ENCODE results near the gene LRRC9.
"Not testable (repeated sequence)": the region's sequence is repeated elsewhere in the genome, so short reads cannot be mapped to it uniquely, and the experiment has no call there.

The LRRC9 gene

DNA sequence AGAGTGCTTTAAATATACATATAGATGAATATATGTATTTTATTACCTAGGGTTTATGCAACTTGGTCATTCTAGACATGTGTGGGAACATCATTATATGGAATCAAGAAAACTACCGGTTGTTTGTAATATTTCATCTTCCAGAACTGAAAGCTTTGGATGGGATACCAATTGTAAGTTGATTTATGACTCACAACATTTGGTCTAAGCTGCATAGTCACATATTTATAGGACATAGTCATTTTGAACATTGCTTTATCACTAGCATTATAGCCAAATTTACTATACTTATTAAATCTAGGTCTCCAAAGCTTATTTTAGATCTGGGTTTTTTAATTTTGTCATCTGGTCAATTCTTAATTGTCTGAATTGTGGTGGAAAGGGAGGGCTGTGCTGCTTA is 88.1 kb downstream of the LRRC9 start:
- no peak overlapping the region for H2BK120ac ChIP-seq (ENCODE audit: low read depth, low read length)
- H3K56ac ChIP-seq (ENCODE audit: low read length): no peak overlapping the region
- H3K23ac ChIP-seq (ENCODE audit: low read length): no peak overlapping the region
- H3K4me1 ChIP-seq (ENCODE audit: control insufficient read depth, low read depth, low read length): no peaks in the 10 kb centered on the region
- H3K36me3 ChIP-seq (ENCODE audit: control insufficient read depth, insufficient read depth, low read length): no peaks in the 10 kb centered on the region
- DNase-seq: no peak
- H2BK15ac ChIP-seq (replicated peaks; ENCODE audit: low read depth): no peak overlapping the region
- no peak overlapping the region for H3K4me3 ChIP-seq (ENCODE audit: low read length)
- no peak overlapping the region for H4K8ac ChIP-seq (ENCODE audit: low read depth, low read length)
- H3K18ac ChIP-seq (ENCODE audit: low read length): no peak overlapping the region
- H4K5ac ChIP-seq (ENCODE audit: low read length): no peak overlapping the region
- no peak overlapping the region for H2AK5ac ChIP-seq (ENCODE audit: low read length)
- no peak overlapping the region for H3K27ac ChIP-seq (ENCODE audit: low read depth, low read length)
- no peaks in the 10 kb centered on the region for H3K27me3 ChIP-seq (ENCODE audit: insufficient read depth, low read length, poor library complexity)
- no peak overlapping the region for H3K4me2 ChIP-seq (ENCODE audit: low read length)
- no peak overlapping the region for H2BK5ac ChIP-seq (ENCODE audit: low read length)
- no peak overlapping the region for H3K9ac ChIP-seq (ENCODE audit: low read length)
- no peaks in the 10 kb centered on the region for H3K79me2 ChIP-seq (ENCODE audit: control insufficient read depth, insufficient read depth, low read length)
- H3K79me1 ChIP-seq (ENCODE audit: low read length): no peaks in the 10 kb centered on the region
- no CpG with 5 or more reads among the region's 1 CpG for WGBS (ENCODE audit: extremely low coverage, insufficient coverage, low lambda C conversion rate)
- no peak overlapping the region for H3K4ac ChIP-seq (ENCODE audit: low read depth, low read length)

DNA sequence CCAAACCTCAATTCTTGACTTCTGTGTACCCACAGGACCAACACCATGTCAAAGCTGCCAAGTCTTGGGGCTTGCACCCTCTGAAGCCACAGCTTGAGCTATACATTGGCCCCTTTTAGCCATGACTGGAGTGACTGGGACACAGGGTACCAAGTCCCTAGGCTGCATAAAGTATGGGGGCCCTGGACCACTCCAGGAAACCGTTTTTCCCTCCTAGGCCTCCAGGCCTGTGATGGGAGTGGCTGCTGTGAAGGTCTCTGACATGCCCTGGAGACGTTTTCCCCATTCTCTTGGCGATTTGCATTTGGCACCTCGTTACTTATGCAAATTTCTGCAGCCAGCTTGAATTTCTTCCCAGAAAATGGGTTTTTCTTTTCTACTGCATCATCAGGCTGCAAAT is 90.3 kb downstream of the LRRC9 start:
- H3K27ac ChIP-seq (ENCODE audit: low read depth, low read length); H3K4me2 ChIP-seq (ENCODE audit: low read length); H2BK5ac ChIP-seq (ENCODE audit: low read length); H3K23ac ChIP-seq (ENCODE audit: low read length); H4K8ac ChIP-seq (ENCODE audit: low read depth, low read length); H3K27me3 ChIP-seq (ENCODE audit: insufficient read depth, low read length, poor library complexity); H3K36me3 ChIP-seq (ENCODE audit: control insufficient read depth, insufficient read depth, low read length); H4K5ac ChIP-seq (ENCODE audit: low read length); H2BK15ac ChIP-seq (replicated peaks; ENCODE audit: low read depth); H2BK120ac ChIP-seq (ENCODE audit: low read depth, low read length); H3K4me1 ChIP-seq (ENCODE audit: control insufficient read depth, low read depth, low read length); H2AK5ac ChIP-seq (ENCODE audit: low read length); H3K4ac ChIP-seq (ENCODE audit: low read depth, low read length); H3K18ac ChIP-seq (ENCODE audit: low read length); H3K79me1 ChIP-seq (ENCODE audit: low read length); DNase-seq; H3K9ac ChIP-seq (ENCODE audit: low read length); H3K79me2 ChIP-seq (ENCODE audit: control insufficient read depth, insufficient read depth, low read length); H3K4me3 ChIP-seq (ENCODE audit: low read length); H3K56ac ChIP-seq (ENCODE audit: low read length): not testable (repeated sequence)
- no CpG with 5 or more reads among the region's 4 CpGs for WGBS (ENCODE audit: extremely low coverage, insufficient coverage, low lambda C conversion rate)

DNA sequence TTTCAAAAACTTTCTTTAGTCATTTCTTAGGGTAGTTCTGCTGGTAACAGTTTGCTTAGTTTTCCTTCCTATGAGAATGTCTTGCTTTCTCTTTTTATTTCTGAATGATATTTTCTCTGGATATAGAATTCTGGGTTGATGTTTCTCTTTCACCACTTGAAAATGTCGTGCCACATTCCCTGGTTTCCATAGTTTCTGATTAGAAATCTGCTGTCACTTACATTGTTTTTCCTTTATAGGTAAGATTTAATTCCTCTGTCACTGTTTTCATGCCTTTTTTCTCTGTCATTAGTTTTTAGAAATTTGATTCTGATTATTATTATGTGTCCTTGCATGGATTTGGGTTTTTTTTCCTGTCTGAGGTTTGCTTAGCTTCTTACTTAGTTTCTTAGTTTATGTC is 94.5 kb downstream of the LRRC9 start:
- H3K79me1 ChIP-seq (ENCODE audit: low read length): no peaks in the 10 kb centered on the region
- no peak overlapping the region for H2BK15ac ChIP-seq (replicated peaks; ENCODE audit: low read depth)
- H2AK5ac ChIP-seq (ENCODE audit: low read length): no peak overlapping the region
- no peak overlapping the region for H2BK120ac ChIP-seq (ENCODE audit: low read depth, low read length)
- H3K56ac ChIP-seq (ENCODE audit: low read length): no peak overlapping the region
- no peak overlapping the region for H3K4ac ChIP-seq (ENCODE audit: low read depth, low read length)
- no peak overlapping the region for H3K18ac ChIP-seq (ENCODE audit: low read length)
- no peaks in the 10 kb centered on the region for H3K36me3 ChIP-seq (ENCODE audit: control insufficient read depth, insufficient read depth, low read length)
- no peaks in the 10 kb centered on the region for H3K79me2 ChIP-seq (ENCODE audit: control insufficient read depth, insufficient read depth, low read length)
- no peak overlapping the region for H4K8ac ChIP-seq (ENCODE audit: low read depth, low read length)
- no peak overlapping the region for H3K23ac ChIP-seq (ENCODE audit: low read length)
- no peak overlapping the region for H3K4me2 ChIP-seq (ENCODE audit: low read length)
- DNase-seq: no peak
- H2BK5ac ChIP-seq (ENCODE audit: low read length): no peak overlapping the region
- WGBS (ENCODE audit: extremely low coverage, insufficient coverage, low lambda C conversion rate): no CpG with 5 or more reads among the region's 1 CpG
- no peak overlapping the region for H3K27ac ChIP-seq (ENCODE audit: low read depth, low read length)
- H3K27me3 ChIP-seq (ENCODE audit: insufficient read depth, low read length, poor library complexity): no peaks in the 10 kb centered on the region
- H3K9ac ChIP-seq (ENCODE audit: low read length): no peak overlapping the region
- no peaks in the 10 kb centered on the region for H3K4me1 ChIP-seq (ENCODE audit: control insufficient read depth, low read depth, low read length)
- no peak overlapping the region for H4K5ac ChIP-seq (ENCODE audit: low read length)
- no peak overlapping the region for H3K4me3 ChIP-seq (ENCODE audit: low read length)

DNA sequence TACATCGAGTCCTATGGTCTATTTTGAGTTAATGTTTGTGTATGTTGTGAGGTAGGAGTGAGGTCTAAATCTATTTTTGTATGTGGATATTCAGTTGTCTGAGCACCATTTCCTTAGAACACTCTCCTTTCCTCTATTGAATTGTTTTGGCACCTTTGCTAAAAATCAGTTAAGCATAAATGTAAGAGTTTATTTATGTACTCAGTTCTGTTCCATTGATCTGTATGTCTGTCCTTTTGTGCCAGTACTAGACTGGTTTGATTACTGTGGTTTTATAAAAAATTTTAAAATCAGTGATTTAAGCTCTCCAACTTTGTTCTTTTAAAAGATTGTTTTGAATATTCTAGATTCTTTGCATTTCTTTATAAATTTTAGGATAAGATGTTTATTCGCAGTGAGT is 101.7 kb downstream of the LRRC9 start:
- Histone ChIP-seq H3K4me3 (ENCODE audit: low read length) (no peak overlapping the region), H3K4ac (ENCODE audit: low read depth, low read length) (no peak overlapping the region), H3K79me2 (ENCODE audit: control insufficient read depth, insufficient read depth, low read length) (no peaks in the 10 kb centered on the region), H4K8ac (ENCODE audit: low read depth, low read length) (no peak overlapping the region), H3K4me1 (ENCODE audit: control insufficient read depth, low read depth, low read length) (no peaks in the 10 kb centered on the region), H3K36me3 (ENCODE audit: control insufficient read depth, insufficient read depth, low read length) (no peaks in the 10 kb centered on the region), H3K79me1 (ENCODE audit: low read length) (no peaks in the 10 kb centered on the region), H3K18ac (ENCODE audit: low read length) (no peak overlapping the region), H3K4me2 (ENCODE audit: low read length) (no peak overlapping the region), H3K27me3 (ENCODE audit: insufficient read depth, low read length, poor library complexity) (no peaks in the 10 kb centered on the region), H3K23ac (ENCODE audit: low read length) (no peak overlapping the region), H3K9ac (ENCODE audit: low read length) (no peak overlapping the region), H2BK5ac (ENCODE audit: low read length) (no peak overlapping the region), H2BK120ac (ENCODE audit: low read depth, low read length) (no peak overlapping the region), H2AK5ac (ENCODE audit: low read length) (no peak overlapping the region), H2BK15ac (replicated peaks; ENCODE audit: low read depth) (no peak overlapping the region), H4K5ac (ENCODE audit: low read length) (no peak overlapping the region), H3K27ac (ENCODE audit: low read depth, low read length) (no peak overlapping the region), H3K56ac (ENCODE audit: low read length) (no peak overlapping the region)
- no peak for DNase-seq
- WGBS (ENCODE audit: extremely low coverage, insufficient coverage, low lambda C conversion rate): no CpG with 5 or more reads among the region's 2 CpGs

DNA sequence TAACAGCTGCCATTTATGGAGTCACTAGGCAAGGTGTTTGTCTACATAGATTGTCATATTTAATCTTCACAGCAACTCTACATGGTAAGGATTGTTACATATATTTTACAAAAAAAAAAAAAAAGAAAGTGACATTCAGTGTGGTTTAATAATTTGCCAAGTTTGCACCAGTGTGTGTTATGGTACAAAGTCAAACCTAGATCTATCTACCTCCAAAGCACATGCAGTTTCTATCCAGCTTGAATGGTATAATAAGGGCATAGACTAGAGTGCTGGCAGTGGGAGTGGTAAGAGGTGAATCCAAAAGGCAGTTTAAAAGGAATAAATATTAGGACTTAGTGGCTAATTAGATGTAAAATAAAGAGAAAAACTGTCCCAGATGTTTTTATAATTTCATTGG is 105.6 kb downstream of the LRRC9 start:
- Histone ChIP-seq H3K4me1 (ENCODE audit: control insufficient read depth, low read depth, low read length) (no peaks in the 10 kb centered on the region), H2BK5ac (ENCODE audit: low read length) (no peak overlapping the region), H3K4ac (ENCODE audit: low read depth, low read length) (no peak overlapping the region), H3K4me3 (ENCODE audit: low read length) (no peak overlapping the region), H3K9ac (ENCODE audit: low read length) (no peak overlapping the region), H3K79me1 (ENCODE audit: low read length) (no peaks in the 10 kb centered on the region), H4K5ac (ENCODE audit: low read length) (no peak overlapping the region), H3K36me3 (ENCODE audit: control insufficient read depth, insufficient read depth, low read length) (no peaks in the 10 kb centered on the region), H3K27ac (ENCODE audit: low read depth, low read length) (no peak overlapping the region), H3K23ac (ENCODE audit: low read length) (no peak overlapping the region), H3K18ac (ENCODE audit: low read length) (no peak overlapping the region), H2AK5ac (ENCODE audit: low read length) (no peak overlapping the region), H3K4me2 (ENCODE audit: low read length) (no peak overlapping the region), H2BK120ac (ENCODE audit: low read depth, low read length) (no peak overlapping the region), H3K56ac (ENCODE audit: low read length) (no peak overlapping the region), H3K79me2 (ENCODE audit: control insufficient read depth, insufficient read depth, low read length) (no peaks in the 10 kb centered on the region), H2BK15ac (replicated peaks; ENCODE audit: low read depth) (no peak overlapping the region), H4K8ac (ENCODE audit: low read depth, low read length) (no peak overlapping the region), H3K27me3 (ENCODE audit: insufficient read depth, low read length, poor library complexity) (no peaks in the 10 kb centered on the region)
- DNase-seq: no peak

DNA sequence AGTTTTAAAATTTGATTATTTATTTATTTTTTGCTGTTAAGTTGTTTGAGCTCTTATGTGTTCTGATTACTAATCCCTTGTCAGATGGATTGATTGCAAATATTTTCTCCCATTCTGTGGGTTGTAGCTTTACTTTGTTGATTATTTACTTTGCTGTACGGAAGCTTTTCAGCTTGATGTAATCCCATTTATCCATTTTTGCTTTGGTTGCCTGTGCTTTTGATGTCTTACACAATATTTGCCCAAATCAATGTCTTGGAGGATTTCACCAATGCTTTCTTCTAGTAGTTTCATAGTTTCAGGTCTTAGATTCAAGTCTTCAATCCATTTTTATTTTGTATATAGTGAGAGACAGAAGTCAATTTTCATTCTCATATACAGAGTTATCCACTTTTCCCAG is 115.2 kb downstream of the LRRC9 start:
- no CpG with 5 or more reads among the region's 1 CpG for WGBS (ENCODE audit: extremely low coverage, insufficient coverage, low lambda C conversion rate)
- no peak for DNase-seq
- H3K9ac ChIP-seq (ENCODE audit: low read length): no peak overlapping the region
- no peak overlapping the region for H3K4me2 ChIP-seq (ENCODE audit: low read length)
- no peak overlapping the region for H4K5ac ChIP-seq (ENCODE audit: low read length)
- no peak overlapping the region for H3K27ac ChIP-seq (ENCODE audit: low read depth, low read length)
- no peak overlapping the region for H3K56ac ChIP-seq (ENCODE audit: low read length)
- H3K79me1 ChIP-seq (ENCODE audit: low read length): no peaks in the 10 kb centered on the region
- no peak overlapping the region for H2AK5ac ChIP-seq (ENCODE audit: low read length)
- no peaks in the 10 kb centered on the region for H3K27me3 ChIP-seq (ENCODE audit: insufficient read depth, low read length, poor library complexity)
- no peak overlapping the region for H3K23ac ChIP-seq (ENCODE audit: low read length)
- H3K79me2 ChIP-seq (ENCODE audit: control insufficient read depth, insufficient read depth, low read length): no peaks in the 10 kb centered on the region
- no peak overlapping the region for H3K4ac ChIP-seq (ENCODE audit: low read depth, low read length)
- H3K4me1 ChIP-seq (ENCODE audit: control insufficient read depth, low read depth, low read length): no peaks in the 10 kb centered on the region
- no peak overlapping the region for H2BK120ac ChIP-seq (ENCODE audit: low read depth, low read length)
- H3K4me3 ChIP-seq (ENCODE audit: low read length): no peak overlapping the region
- no peak overlapping the region for H3K18ac ChIP-seq (ENCODE audit: low read length)
- no peak overlapping the region for H2BK15ac ChIP-seq (replicated peaks; ENCODE audit: low read depth)
- no peaks in the 10 kb centered on the region for H3K36me3 ChIP-seq (ENCODE audit: control insufficient read depth, insufficient read depth, low read length)
- no peak overlapping the region for H4K8ac ChIP-seq (ENCODE audit: low read depth, low read length)
- no peak overlapping the region for H2BK5ac ChIP-seq (ENCODE audit: low read length)
